DMS 273 (cell line): Measurements from ENCODE around the gene SLC23A3.

ENCODE experiments used
- DNase-seq: peaks from one replicate; lab custom pipeline; 2025; ENCODE audit not compliant: unreplicated experiment; lab: John Stamatoyannopoulos, UW

The SLC23A3 gene

DNA sequence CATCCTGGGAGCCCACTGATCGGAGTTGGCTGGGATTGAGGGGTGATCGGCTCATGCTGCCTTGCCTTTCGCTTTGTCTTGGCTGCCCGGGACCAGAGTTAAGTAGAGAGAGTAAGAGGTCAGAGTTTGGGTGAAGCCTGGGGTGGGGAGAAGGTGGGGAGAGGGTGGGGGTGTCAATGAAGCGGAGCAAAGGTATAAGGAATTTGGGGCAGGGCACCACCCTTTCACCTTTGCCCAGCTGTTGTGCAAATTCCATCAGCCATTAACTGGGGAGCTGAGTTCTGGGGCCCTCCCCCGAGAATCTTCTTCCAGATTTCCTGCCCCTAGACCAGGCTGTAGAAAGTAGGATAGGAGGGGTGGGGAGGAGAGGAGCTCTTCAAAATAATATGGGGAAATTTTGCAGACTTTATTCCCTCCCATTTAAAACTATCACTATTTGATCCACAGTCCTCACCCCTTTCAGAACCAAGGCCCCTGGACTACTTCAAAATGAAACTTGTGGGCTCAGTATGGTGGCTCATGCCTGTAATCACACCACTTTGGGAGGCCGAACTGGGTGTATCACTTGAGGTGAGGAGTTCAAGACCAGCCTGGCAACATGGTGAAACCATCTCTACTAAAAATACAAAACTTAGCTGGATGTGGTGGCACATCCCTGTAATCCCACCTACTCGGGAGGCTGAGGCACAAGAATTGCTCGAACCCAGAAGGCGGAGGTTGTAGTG, at the start of gene SLC23A3:
Gene SLC23A3 (minus strand): TSS at position 100 of the 725 bp plus-strand sequence. CDS start 45 bp downstream, at position 55.
- DNase-seq: no peak

DNA sequence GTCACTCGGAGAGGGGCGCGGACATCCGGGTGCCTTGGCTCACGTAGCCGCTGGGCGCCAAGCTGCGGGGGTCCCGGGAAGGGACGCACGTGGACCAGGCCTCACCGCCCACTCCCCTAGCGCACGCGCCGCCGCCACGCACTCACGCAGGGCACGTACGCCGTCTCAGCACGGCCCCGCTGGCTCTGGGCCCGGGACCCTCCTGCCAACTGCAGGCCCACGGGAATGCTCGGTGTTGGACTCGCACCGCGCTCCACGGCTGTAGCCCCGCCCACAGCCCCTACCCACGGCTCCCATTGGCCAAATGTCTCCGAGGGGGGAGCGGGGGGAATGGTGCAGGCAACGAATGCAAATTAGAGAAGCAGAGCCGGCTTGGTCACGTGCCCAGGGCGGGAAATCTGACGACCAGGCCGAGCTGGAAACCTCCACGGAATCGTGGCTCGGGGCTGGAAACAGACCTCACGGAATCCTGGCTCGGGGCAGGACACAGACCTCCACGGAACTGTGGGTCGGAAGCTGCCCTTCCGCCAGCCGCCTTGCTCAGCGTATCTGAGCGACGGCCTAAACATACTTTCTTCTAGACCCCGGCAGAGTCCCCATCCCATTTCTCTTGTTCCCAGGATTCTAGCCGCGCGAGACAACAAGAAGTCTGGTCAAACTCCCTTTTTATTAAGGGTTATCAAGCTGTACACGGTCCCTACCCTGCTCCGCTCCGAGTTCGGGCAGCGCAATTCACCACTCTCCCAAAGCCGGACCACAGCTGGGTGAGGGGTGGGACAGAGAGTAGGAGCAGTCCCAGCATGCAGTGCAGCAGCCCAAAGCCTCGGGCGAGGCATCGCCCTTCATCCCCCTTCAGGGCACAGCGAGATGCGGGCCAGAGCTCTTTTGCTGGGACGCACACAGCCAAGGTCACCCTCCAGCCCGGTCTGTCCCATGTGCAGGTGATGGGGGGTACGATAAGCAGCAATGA, 49.2 kb upstream of the SLC23A3 start, which contains the start of gene ABCB6:
Gene ABCB6 (minus strand): TSS at position 227 of the 970 bp plus-strand sequence. CDS start 285 bp downstream, outside the sequence.
- peak; percentile 97 for DNase-seq

DNA sequence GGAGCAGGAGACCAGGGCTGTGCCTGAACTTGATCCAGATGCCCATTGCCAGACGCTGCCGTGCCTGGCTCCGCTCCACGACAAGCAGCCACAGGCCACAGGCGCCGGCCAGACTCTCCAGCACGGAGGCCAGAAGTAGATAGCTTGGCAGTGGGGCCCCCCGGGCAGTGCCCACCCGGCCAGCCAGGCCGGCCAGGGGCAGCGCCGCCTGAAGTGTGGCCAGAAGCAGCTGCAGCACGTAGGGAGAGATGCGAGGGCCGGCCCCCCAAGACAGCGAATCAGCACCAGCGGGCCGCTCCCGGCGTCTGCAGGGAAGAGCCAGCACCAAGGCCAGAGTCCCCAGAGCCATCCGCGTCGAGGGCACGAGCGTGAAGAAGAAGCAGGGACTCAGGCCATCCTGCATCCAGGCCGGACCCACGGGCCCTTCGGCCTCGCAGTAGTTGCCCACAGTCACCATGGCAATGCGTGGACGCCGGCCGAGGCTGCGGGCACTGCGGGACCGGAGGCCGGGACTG, 48.4 kb upstream of the SLC23A3 start:
- DNase-seq: peak; percentile 94

GRCh38 chr2:219216535-219216915, 46.7 kb upstream of the SLC23A3 start:
- no peak for DNase-seq

DNA sequence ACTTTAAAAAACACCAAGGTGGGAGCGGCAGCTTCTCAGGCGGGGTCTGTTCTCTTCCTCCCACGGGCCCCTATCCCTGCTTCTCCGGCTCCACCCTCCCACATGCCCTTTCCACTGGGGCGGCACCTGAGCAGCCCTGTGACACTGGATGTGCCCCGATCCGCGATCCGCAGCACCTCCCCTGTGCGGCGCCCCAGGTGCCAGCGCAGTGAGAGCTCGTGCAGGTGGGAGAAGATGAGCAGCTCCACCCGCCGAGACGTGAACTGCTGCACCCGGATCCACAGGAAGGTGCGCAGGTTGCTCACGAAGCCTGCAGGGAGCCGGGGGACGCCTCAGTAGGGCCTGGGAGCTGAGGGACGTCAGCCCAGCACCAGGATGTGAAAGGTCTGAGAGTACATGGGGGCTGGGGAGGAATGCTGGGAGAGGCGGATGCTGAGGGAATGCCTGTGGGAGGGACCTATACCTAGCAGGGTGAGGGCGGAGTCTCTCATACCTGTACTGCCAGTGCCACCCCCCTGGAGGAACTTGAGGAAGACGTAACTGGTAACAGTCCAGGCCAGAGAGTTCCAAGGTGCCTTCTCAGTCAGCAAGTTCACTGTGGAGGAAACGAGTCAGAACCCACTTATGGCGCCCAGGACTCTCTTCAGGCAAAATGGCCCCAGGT, 46.2 kb upstream of the SLC23A3 start:
- DNase-seq: no peak

DNA sequence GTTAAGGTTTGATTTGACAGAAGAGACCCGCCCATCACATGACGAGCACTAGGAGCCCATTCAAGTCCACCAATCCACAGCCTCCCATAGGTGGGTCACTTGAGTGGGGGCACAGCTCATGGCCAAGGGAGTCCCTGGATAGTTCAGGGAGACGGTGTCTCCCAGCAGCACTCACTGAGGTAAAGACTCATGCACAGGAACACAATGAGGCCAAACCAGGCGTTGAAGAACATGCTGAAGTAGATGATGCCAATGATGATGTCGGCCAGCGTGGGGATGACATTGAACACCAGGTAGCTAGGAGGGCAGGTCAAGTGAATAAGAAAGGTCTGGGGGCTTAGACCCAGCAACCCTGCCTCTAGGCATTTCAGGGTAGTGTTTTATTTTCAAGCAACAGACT, 45.0 kb upstream of the SLC23A3 start:
- DNase-seq: no peak

GRCh38 chr2:219214141-219214540, 44.3 kb upstream of the SLC23A3 start:
- DNase-seq: no peak

DNA sequence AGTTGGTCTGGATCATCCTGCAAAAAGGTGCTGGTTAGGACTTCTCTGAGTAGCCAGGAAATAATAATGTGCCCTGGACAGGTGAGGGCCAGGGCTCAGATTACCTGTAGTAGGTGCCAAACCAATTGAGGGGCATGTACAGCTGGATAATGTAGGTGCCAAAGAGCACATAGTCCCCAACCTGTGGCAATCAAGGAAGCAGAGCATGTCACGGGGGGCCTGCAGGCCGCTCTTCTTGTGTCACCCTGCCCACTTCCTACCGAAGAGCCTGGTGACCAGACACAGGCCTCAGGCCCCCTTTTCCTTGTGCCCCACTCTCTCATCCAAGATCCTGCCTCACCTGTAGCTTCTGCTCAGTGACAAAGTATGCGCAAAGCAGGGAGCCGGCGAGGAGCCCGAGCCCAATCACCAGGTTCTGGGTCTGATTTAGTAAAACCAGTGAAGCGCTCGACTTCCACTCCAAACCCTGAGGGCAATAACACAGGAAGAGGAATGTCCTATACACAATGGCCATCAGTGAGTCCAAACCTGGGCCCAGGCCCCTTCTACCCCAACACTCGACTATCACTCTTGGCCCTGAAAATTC, 43.8 kb upstream of the SLC23A3 start:
- no peak for DNase-seq

DNA sequence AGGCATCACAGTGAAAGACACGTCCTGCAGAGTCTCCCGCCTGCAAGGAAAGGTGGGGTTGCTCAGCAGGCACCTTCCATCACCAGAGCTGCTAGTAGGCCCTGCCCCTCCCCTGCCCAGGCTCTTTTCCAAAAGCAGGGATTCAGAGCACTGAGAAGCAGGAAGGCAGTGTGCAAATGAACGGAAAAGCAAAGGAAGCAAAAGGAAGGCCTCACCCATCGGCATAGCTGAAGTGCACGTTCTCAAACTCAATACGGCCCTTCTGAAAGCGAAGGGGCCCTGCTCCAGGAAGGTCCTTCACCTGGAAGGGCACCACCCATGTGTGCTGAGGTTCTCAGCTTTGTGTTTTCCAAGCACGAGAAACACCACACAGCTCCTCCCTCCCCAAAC, 43.2 kb upstream of the SLC23A3 start:
- no peak for DNase-seq

DNA sequence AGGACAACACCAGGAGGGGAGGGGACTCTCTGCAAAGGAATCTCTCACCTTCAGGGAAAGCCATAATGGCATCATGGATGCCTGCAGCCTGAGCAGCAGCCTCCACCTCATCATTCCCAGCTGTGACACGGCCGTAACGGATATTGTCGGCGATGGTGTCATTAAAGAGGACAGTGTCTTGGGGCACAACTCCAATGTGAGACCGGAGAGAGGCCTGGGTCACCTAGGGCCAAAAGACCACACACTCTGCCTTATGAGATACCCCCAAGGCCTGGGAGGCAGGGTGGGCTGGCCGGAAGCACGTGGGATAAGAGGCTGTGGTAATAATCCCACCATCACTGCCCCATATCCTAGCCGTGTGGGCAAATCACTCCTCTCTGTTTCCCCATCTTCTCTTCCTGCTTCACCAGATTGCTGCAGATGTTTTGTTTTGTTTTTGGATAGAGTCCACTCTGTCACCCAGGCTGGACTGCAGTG, 41.1 kb upstream of the SLC23A3 start:
- DNase-seq: no peak

- DNase-seq: no peak
These were observed 40.5 kb upstream of the SLC23A3 start for GRCh38 chr2:219210196-219210885.

- DNase-seq: no peak
These were observed 39.7 kb upstream of the SLC23A3 start for GRCh38 chr2:219209236-219210195.

DNA sequence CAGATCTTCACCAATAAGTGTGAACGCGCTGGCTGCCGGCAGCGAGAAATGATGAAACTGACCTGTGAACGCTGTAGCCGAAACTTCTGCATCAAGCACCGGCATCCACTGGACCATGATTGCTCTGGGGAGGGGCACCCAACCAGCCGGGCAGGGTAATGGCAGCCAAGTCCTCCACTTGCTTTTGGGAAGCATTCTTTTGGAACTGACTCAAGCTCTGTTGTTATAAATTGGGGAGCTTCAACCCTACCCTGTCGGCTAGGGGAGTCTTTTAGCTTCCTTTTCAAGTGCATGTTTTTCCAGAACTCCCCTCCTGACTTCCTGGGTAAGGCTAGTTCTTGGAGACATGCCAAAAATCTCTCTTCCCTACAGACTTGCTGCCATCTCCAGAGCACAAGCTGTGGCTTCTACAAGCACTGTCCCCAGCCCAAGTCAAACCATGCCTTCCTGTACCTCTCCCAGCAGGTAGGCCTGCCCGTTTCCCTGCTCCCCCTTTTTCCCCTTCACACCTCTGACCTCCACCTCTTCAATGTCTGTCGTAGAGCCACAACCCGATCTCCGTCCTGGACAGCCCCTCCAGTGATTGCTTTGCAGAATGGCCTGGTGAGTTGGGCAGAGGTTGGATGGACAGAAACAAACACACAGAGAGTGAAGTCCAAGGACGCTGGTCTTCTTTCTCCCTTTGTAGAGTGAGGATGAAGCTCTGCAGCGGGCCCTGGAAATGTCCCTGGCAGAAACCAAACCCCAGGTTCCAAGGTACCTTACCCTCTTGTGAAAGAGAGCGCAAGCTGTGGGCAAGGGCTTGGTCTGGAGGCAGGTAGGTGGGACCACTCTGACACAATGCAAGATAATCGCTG, 38.3 kb upstream of the SLC23A3 start:
- peak; percentile 65 for DNase-seq

GRCh38 chr2:219207134-219207883, 37.5 kb upstream of the SLC23A3 start:
- no peak for DNase-seq

DNA sequence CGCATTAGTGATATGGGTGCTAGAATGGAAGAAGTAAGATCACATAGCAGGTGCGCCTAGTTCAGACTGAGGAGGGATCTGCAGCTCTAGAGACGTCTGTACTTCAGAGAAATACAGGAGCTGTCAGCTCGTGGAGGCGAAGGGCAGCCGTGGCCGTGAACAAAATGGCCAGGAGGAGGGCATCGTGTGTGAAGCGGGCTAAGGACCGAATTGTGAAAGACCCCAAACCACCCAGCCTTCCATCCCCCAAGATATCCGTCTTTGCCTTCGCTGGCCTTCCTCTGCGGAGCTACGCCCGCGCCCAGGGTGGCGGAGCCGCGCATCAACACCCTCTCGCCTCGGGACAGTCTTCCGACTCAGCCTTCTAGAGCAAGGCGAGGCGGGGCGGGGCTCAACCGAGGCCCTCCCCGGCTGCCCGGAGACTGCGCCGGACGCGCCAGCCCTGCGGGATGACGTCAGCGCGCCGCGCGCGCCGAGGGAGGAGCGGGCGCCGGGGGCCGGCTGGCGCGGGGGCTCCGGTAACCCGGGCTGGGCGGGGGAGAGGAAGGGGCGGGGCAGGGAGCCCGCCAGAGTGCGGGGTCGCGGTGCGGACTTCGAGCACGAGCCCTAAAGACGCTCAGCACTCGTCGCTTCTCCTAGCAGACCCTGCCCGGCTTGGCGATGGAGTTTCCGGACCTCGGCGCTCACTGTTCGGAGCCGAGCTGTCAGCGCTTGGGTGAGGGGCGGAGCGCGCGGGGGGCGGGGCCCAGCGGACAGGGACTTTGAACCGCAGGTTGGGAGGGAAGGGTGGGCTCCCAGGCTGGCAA, 36.7 kb upstream of the SLC23A3 start, which contains the start of gene ZFAND2B:
Gene ZFAND2B (plus strand): TSS at position 455 of the 806 bp plus-strand sequence. CDS start 206 bp downstream, at position 661.
- DNase-seq: peak; percentile 98

DNA sequence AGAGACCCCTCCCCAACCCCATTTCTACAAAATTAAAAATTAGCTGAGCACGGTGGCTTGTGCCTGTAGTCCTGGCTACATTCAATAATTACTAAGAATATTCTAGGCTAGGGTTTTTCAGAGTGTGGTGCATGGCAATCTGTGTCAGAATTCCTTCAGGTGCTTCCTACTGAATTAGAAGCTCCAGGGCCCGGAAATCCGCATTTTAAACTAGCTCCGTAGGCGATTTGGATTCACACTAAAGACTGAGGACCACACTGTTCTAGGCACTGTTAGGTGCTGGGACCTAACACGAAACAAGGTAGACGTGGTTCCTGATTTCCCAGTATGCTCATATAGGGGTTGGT, 36.1 kb upstream of the SLC23A3 start:
- no peak for DNase-seq
